ENCODE data around the gene SLC44A1.
"Not testable (repeated sequence)": the region's sequence is repeated elsewhere in the genome, so short reads cannot be mapped to it uniquely, and the experiment has no call there.

DNA sequence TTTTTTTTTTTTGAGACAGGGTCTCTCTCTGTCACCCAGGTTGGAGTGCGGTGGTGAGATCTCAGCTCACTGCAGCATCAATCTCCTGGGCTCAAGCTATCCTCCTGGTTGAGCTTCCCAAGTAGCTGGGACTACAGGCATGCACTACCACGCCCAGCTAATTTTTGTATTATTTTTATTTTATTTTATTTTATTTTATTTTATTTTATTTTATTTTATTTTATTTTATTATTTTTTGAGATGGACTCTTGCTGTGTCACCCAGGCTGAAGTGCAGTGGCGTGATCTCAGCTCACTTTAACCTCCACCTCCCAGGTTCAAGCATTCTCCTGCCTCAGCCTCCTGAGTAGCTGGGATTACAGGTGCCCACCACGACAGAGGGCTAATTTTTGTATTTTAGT, 12.1 kb downstream of the SLC44A1 start:
- TF ChIP-seq, protein P1, sequence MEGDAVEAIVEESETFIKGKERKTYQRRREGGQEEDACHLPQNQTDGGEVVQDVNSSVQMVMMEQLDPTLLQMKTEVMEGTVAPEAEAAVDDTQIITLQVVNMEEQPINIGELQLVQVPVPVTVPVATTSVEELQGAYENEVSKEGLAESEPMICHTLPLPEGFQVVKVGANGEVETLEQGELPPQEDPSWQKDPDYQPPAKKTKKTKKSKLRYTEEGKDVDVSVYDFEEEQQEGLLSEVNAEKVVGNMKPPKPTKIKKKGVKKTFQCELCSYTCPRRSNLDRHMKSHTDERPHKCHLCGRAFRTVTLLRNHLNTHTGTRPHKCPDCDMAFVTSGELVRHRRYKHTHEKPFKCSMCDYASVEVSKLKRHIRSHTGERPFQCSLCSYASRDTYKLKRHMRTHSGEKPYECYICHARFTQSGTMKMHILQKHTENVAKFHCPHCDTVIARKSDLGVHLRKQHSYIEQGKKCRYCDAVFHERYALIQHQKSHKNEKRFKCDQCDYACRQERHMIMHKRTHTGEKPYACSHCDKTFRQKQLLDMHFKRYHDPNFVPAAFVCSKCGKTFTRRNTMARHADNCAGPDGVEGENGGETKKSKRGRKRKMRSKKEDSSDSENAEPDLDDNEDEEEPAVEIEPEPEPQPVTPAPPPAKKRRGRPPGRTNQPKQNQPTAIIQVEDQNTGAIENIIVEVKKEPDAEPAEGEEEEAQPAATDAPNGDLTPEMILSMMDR (IDR thresholded peaks at IDR 0.05), result not testable (repeated sequence)
- TF ChIP-seq HOXA7 (CRISPR knock-in tag; IDR thresholded peaks at IDR 0.05); KDM1A (IDR thresholded peaks at IDR 0.05; ENCODE audit: low read depth); KDM5A (IDR thresholded peaks at IDR 0.05); CHD2 (IDR thresholded peaks at IDR 0.05; ENCODE audit: low read length, partially characterized antibody); CEBPB (IDR thresholded peaks at IDR 0.05): not testable (repeated sequence)
- TF ChIP-seq, protein P2, sequence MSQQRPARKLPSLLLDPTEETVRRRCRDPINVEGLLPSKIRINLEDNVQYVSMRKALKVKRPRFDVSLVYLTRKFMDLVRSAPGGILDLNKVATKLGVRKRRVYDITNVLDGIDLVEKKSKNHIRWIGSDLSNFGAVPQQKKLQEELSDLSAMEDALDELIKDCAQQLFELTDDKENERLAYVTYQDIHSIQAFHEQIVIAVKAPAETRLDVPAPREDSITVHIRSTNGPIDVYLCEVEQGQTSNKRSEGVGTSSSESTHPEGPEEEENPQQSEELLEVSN (IDR thresholded peaks at IDR 0.05; ENCODE audit: borderline replicate concordance, low read depth), result not testable (repeated sequence)
